Liver (tissue), 9 donors: ENCODE data around the gene CWF19L2. TPM values are rescaled to one million over a fixed set of nuclear protein-coding genes. Genes with fewer than 3 reads are reported as not detected.

Experiments used
- DNase-seq: peaks from one replicate; pipeline ENCODE4 v3.0.0-alpha.2; 2017; ENCODE audit warnings: low spot score
- H3K27ac ChIP-seq, 2 donors: one replicate each; pipeline ENCODE4 v1.7.0; 2013; ENCODE audit warnings: inconsistent platforms in 2 of 2, low read length in 2 of 2, control low read depth in 1 of 2, low read depth in 1 of 2, mild to moderate bottlenecking in 1 of 2
- H3K27me3 ChIP-seq, 4 donors: one replicate each; pipeline versions ENCODE4 v1.6.1 to v1.7.0; 2013; ENCODE audit warnings: low read length in 3 of 4, inconsistent platforms in 1 of 4, mild to moderate bottlenecking in 1 of 4, moderate library complexity in 1 of 4; ENCODE audit not compliant: control insufficient read depth in 4 of 4, insufficient read depth in 4 of 4
- H3K36me3 ChIP-seq, 4 donors: one replicate each; pipeline versions ENCODE4 v1.6.1 to v1.7.0; 2013; ENCODE audit warnings: low read length in 3 of 4, mild to moderate bottlenecking in 3 of 4, low read depth in 1 of 4, moderate library complexity in 1 of 4; ENCODE audit not compliant: control insufficient read depth in 4 of 4, insufficient read depth in 3 of 4
- H3K4me1 ChIP-seq, 4 donors: one replicate each; pipeline versions ENCODE4 v1.6.1 to v1.7.0; 2013; ENCODE audit warnings: low read length in 3 of 4, mild to moderate bottlenecking in 3 of 4, moderate library complexity in 1 of 4; ENCODE audit not compliant: control insufficient read depth in 4 of 4, insufficient read depth in 4 of 4
- H3K4me3 ChIP-seq, 3 donors: one replicate each; pipeline versions ENCODE4 v1.6.1 to v1.7.0; 2013; ENCODE audit warnings: low read length in 3 of 3, control low read depth in 1 of 3, low read depth in 1 of 3, mild to moderate bottlenecking in 1 of 3
- H3K9ac ChIP-seq, 2 donors: one replicate each; pipeline ENCODE4 v1.7.0; 2013; ENCODE audit warnings: low read length in 2 of 2, mild to moderate bottlenecking in 2 of 2, moderate library complexity in 2 of 2, control low read depth in 1 of 2, low read depth in 1 of 2
- H3K9me3 ChIP-seq, 4 donors: one replicate each; pipeline versions ENCODE4 v1.6.1 to v1.7.0; 2013; ENCODE audit warnings: low read length in 3 of 4; ENCODE audit not compliant: control insufficient read depth in 4 of 4
- EGR1 ChIP-seq, 2 donors: IDR thresholded peaks; 2 replicates each; pipeline ENCODE4 v1.6.1; 2016 to 2018; ENCODE audit warnings: antibody characterized with exemption in 2 of 2, low read depth in 2 of 2
- FOXA1 ChIP-seq: IDR thresholded peaks from 2 replicates; pipeline ENCODE4 v1.6.1; 2016; ENCODE audit warnings: antibody characterized with exemption
- GABPA ChIP-seq, 2 donors: IDR thresholded peaks in 1 of 2; conservative IDR thresholded peaks in 1 of 2; 2 replicates each; pipeline ENCODE4 v1.6.1; 2016; ENCODE audit warnings: antibody characterized with exemption in 2 of 2, mild to moderate bottlenecking in 1 of 2, moderate library complexity in 1 of 2
- HNF4A ChIP-seq, 2 donors: conservative IDR thresholded peaks; 2 replicates each; pipeline ENCODE4 v1.6.1; 2016; ENCODE audit warnings: antibody characterized with exemption in 2 of 2, mild to moderate bottlenecking in 2 of 2
- HNF4G ChIP-seq: IDR thresholded peaks from 2 replicates; pipeline ENCODE4 v1.6.1; 2016; ENCODE audit warnings: antibody characterized with exemption
- JUND ChIP-seq, 2 donors: IDR thresholded peaks; 2 replicates each; pipeline ENCODE4 v1.6.1; 2016; ENCODE audit warnings: antibody characterized with exemption in 2 of 2
- NR2F2 ChIP-seq: IDR thresholded peaks from 2 replicates; pipeline ENCODE4 v1.6.1; 2016; ENCODE audit warnings: antibody characterized with exemption
- RAD21 ChIP-seq, 2 donors: IDR thresholded peaks; 2 replicates each; pipeline ENCODE4 v1.6.1; 2016; ENCODE audit warnings: antibody characterized with exemption in 2 of 2, mild to moderate bottlenecking in 2 of 2
- RXRA ChIP-seq, 2 donors: IDR thresholded peaks; 2 replicates each; pipeline ENCODE4 v1.6.1; 2017 to 2018; ENCODE audit warnings: antibody characterized with exemption in 2 of 2, mild to moderate bottlenecking in 1 of 2
- SP1 ChIP-seq: IDR thresholded peaks from 2 replicates; pipeline ENCODE4 v1.6.1; 2018; ENCODE audit warnings: antibody characterized with exemption, mild to moderate bottlenecking
- TAF1 ChIP-seq: conservative IDR thresholded peaks from 2 replicates; pipeline ENCODE4 v1.6.1; 2016; ENCODE audit warnings: antibody characterized with exemption, mild to moderate bottlenecking
- YY1 ChIP-seq: IDR thresholded peaks from 2 replicates; pipeline ENCODE4 v1.6.1; 2016; ENCODE audit warnings: antibody characterized with exemption, mild to moderate bottlenecking
- WGBS: extraction: QIAGEN DNeasy Blood & Tissue Kit; methylation state at CpG from one replicate; pipeline ENCODE4 v1.1.7; 2013; 5-methylcytosine and 5-hydroxymethylcytosine counted together
- polyA plus RNA-seq, 2 donors: library from polyadenylated mRNA; stranded (reverse) in 1 of 2; unstranded in 1 of 2; fragments of 200-250 nt in 1 of 2; fragments of >200 nt in 1 of 2; fragmentation: Nextera tagmentation in 1 of 2; extraction: Ambion mirVana in 1 of 2; gene quantifications; one replicate each; pipeline versions ENCODE4 v1.2.1 to v1.2.3, GENCODE V29; 2013 to 2015
- total RNA-seq, 2 donors: library from RNA; depleted of rRNA; stranded (reverse); fragments of >200 nt; gene quantifications; one replicate each; pipeline ENCODE4 v1.2.3, GENCODE V29; 2014
- TF ChIP-seq, protein P1 (sequence below): fragments of 150-350 bp; IDR thresholded peaks from 2 replicates; pipeline ENCODE4 v1.5.1; 2017; ENCODE audit warnings: improper control_type of control experiment, low read depth, low read length; ENCODE audit not compliant: missing input control
- TF ChIP-seq, protein P2 (sequence below): IDR thresholded peaks from 2 replicates; pipeline ENCODE4 v1.6.1; 2016; ENCODE audit warnings: antibody characterized with exemption, mild to moderate bottlenecking
- TF ChIP-seq, protein P3 (sequence below): IDR thresholded peaks from 2 replicates; pipeline ENCODE4 v1.6.1; 2016; ENCODE audit warnings: antibody characterized with exemption
- TF ChIP-seq, protein P4 (sequence below): IDR thresholded peaks from 2 replicates; pipeline ENCODE4 v1.6.1; 2016; ENCODE audit warnings: antibody characterized with exemption
- donor health status: healthy.
- donor health status: healthy.
- donor health status: healthy.
- donor health status: healthy.
- donor health status: healthy.

The CWF19L2 gene
- total and polyA plus RNA-seq, 4 donors, result 2.0 to 10.7 (median 5.8) TPM

DNA sequence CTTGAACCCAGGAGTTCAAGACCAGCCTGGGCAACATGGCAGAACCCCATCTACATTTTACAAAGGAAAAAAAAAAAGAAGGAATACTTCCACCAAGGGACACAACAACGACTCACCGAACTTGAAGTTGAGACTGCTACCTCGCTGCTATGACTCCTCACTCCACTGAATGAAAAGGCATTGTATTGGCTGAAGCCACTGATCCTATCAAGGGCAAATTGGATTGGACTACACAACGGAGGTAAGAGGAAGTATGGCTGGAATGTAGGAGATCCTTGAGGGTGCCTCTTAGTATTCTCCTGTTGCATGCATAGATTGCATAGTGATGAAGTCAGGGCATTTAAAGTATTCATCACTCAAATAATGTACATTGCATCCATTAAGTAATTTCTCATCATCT, 97.9 kb downstream of the CWF19L2 start:
- Histone ChIP-seq H3K4me1 (no peaks in the 10 kb centered on the region), H3K36me3 (peaks cover 0 to 2% (median 1%) of the 10 kb centered on the region in 4 donors), H3K9ac (no peak overlapping the region), H3K9me3 (no peaks in the 10 kb centered on the region), H3K4me3 (no peak overlapping the region), H3K27ac (no peak overlapping the region), H3K27me3 (no peaks in the 10 kb centered on the region)
- WGBS, result 95% methylated on average over 4 of the region's 4 CpGs
- TF ChIP-seq, protein P1, sequence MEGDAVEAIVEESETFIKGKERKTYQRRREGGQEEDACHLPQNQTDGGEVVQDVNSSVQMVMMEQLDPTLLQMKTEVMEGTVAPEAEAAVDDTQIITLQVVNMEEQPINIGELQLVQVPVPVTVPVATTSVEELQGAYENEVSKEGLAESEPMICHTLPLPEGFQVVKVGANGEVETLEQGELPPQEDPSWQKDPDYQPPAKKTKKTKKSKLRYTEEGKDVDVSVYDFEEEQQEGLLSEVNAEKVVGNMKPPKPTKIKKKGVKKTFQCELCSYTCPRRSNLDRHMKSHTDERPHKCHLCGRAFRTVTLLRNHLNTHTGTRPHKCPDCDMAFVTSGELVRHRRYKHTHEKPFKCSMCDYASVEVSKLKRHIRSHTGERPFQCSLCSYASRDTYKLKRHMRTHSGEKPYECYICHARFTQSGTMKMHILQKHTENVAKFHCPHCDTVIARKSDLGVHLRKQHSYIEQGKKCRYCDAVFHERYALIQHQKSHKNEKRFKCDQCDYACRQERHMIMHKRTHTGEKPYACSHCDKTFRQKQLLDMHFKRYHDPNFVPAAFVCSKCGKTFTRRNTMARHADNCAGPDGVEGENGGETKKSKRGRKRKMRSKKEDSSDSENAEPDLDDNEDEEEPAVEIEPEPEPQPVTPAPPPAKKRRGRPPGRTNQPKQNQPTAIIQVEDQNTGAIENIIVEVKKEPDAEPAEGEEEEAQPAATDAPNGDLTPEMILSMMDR, result no peak
- TF ChIP-seq, protein P2, sequence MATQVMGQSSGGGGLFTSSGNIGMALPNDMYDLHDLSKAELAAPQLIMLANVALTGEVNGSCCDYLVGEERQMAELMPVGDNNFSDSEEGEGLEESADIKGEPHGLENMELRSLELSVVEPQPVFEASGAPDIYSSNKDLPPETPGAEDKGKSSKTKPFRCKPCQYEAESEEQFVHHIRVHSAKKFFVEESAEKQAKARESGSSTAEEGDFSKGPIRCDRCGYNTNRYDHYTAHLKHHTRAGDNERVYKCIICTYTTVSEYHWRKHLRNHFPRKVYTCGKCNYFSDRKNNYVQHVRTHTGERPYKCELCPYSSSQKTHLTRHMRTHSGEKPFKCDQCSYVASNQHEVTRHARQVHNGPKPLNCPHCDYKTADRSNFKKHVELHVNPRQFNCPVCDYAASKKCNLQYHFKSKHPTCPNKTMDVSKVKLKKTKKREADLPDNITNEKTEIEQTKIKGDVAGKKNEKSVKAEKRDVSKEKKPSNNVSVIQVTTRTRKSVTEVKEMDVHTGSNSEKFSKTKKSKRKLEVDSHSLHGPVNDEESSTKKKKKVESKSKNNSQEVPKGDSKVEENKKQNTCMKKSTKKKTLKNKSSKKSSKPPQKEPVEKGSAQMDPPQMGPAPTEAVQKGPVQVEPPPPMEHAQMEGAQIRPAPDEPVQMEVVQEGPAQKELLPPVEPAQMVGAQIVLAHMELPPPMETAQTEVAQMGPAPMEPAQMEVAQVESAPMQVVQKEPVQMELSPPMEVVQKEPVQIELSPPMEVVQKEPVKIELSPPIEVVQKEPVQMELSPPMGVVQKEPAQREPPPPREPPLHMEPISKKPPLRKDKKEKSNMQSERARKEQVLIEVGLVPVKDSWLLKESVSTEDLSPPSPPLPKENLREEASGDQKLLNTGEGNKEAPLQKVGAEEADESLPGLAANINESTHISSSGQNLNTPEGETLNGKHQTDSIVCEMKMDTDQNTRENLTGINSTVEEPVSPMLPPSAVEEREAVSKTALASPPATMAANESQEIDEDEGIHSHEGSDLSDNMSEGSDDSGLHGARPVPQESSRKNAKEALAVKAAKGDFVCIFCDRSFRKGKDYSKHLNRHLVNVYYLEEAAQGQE, result no peak
- TF ChIP-seq JUND (IDR thresholded peaks at IDR 0.05) (no peak), NR2F2 (no peak), FOXA1 (no peak), HNF4A (conservative IDR thresholded peaks at IDR 0.05) (no peak), RAD21 (IDR thresholded peaks at IDR 0.05) (no peak), TAF1 (no peak), HNF4G (no peak), GABPA (IDR thresholded peaks at IDR 0.05 in 1 of 2, conservative IDR thresholded peaks at IDR 0.05 in 1 of 2) (no peak), RXRA (IDR thresholded peaks at IDR 0.05) (no peak), SP1 (no peak)
- TF ChIP-seq, protein P3, sequence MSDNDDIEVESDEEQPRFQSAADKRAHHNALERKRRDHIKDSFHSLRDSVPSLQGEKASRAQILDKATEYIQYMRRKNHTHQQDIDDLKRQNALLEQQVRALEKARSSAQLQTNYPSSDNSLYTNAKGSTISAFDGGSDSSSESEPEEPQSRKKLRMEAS, result no peak
- no peak for DNase-seq

DNA sequence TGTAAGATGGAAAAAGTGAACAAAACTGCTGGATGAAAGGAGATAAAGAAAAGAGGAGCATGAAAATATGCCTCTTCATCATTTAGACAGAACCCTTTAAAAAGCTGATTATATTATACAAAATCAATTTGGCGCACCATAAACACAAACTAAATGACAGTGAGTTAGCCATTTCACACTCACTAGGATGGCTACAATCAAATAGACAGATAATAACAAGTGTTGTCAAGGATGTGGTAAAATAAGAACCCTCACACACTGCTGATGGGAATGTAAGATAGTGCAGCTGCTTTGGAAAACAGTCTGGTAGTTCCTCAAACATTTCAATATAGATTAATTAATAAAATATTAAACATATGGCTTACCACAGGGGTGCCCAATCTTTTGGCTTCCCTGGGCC, 99.7 kb downstream of the CWF19L2 start:
- no peak overlapping the region for H3K4me3 ChIP-seq
- H3K27me3 ChIP-seq, result no peaks in the 10 kb centered on the region
- H3K9ac ChIP-seq, result no peak overlapping the region
- H3K27ac ChIP-seq, result no peak overlapping the region
- H3K9me3 ChIP-seq, result no peaks in the 10 kb centered on the region
- H3K4me1 ChIP-seq, result no peaks in the 10 kb centered on the region
- WGBS, result 1% methylated on average over 1 of the region's 1 CpG
- DNase-seq, result no peak
- TF ChIP-seq, protein P4, sequence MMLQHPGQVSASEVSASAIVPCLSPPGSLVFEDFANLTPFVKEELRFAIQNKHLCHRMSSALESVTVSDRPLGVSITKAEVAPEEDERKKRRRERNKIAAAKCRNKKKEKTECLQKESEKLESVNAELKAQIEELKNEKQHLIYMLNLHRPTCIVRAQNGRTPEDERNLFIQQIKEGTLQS, result no peak
- no peak for TF ChIP-seq HNF4G
- H3K36me3 ChIP-seq, result peaks cover 0 to 2% (median 1%) of the 10 kb centered on the region in 4 donors

DNA sequence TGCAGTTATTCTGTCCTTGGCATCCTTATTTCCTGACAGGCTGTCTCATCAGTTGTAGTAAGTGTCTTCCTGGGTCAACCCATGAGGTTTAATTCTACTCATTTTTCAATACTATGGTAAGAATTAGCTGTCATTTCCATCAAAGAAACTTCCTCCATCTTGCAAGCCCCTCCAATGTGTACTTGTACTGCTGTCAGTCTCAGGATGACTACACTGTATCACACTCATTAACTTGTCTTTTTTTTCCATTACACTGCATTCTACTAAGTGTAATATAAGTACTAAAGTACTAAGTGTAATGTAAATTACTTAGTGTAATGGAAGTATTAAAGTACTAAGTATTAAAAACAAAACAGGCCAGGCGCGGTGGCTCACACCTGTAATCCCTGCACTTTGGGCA, 102.8 kb downstream of the CWF19L2 start:
- no peaks in the 10 kb centered on the region for H3K9me3 ChIP-seq
- no peaks in the 10 kb centered on the region for H3K4me1 ChIP-seq
- peaks cover 0 to 6% (median 1%) of the 10 kb centered on the region in 4 donors for H3K36me3 ChIP-seq
- H3K27ac ChIP-seq, result no peak overlapping the region
- WGBS, result 52% methylated on average over 2 of the region's 2 CpGs
- TF ChIP-seq, protein P1, result no peak
- TF ChIP-seq EGR1 (IDR thresholded peaks at IDR 0.05; ENCODE audit: low read depth in 2 of 2), result no peak
- no peak for TF ChIP-seq NR2F2
- TF ChIP-seq HNF4G, result no peak
- TF ChIP-seq JUND (IDR thresholded peaks at IDR 0.05), result no peak
- no peak for TF ChIP-seq YY1
- no peak for TF ChIP-seq HNF4A (conservative IDR thresholded peaks at IDR 0.05)
- TF ChIP-seq, protein P3, result no peak
- no peak for TF ChIP-seq SP1
- H3K4me3 ChIP-seq, result no peak overlapping the region
- no peaks in the 10 kb centered on the region for H3K27me3 ChIP-seq
- no peak overlapping the region for H3K9ac ChIP-seq
- DNase-seq, result no peak
